ENCODE results near the gene ADAMTSL1.

DNA sequence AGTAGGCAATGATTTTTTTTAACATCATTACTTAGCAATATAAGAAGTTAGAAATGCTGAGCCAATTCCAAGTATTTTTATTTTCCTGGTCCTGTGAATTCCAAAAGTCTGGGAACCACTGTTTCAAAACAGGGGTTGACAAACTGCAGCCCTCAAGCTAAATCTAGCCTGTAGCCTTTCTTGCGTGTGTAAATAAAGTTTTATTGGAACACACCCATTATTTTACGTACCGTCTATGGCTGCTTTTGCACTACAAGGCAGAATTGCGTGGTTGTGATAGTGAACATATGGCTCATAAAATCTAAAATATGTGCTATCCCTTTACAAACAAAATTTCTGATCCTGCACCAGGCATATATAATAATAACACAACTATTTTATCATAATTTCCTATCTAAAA lies 280.0 kb downstream of the ADAMTSL1 start:
- TF ChIP-seq, protein P1, sequence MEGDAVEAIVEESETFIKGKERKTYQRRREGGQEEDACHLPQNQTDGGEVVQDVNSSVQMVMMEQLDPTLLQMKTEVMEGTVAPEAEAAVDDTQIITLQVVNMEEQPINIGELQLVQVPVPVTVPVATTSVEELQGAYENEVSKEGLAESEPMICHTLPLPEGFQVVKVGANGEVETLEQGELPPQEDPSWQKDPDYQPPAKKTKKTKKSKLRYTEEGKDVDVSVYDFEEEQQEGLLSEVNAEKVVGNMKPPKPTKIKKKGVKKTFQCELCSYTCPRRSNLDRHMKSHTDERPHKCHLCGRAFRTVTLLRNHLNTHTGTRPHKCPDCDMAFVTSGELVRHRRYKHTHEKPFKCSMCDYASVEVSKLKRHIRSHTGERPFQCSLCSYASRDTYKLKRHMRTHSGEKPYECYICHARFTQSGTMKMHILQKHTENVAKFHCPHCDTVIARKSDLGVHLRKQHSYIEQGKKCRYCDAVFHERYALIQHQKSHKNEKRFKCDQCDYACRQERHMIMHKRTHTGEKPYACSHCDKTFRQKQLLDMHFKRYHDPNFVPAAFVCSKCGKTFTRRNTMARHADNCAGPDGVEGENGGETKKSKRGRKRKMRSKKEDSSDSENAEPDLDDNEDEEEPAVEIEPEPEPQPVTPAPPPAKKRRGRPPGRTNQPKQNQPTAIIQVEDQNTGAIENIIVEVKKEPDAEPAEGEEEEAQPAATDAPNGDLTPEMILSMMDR (IDR thresholded peaks at IDR 0.05; ENCODE audit: borderline replicate concordance, extremely low read depth, low read length, poor library complexity, severe bottlenecking) = no peak
- no peak for TF ChIP-seq EZH2 (IDR thresholded peaks at IDR 0.05; ENCODE audit: borderline replicate concordance, low read depth, low read length, severe bottlenecking)

Measured in DND-41 (cell line).